IMR-90 (cell line): ENCODE data around the gene STOML1.

ENCODE experiments used
- CTCF ChIP-seq: conservative IDR thresholded peaks from 2 replicates; pipeline ENCODE4 v1.5.1; 2012; ENCODE audit warnings: mild to moderate bottlenecking, low read depth, low read length, improper control_type of control experiment
- POLR2A ChIP-seq: IDR thresholded peaks from 2 replicates; pipeline ENCODE4 v1.6.1; 2012; ENCODE audit warnings: mild to moderate bottlenecking, low read depth, low read length

GRCh38 chr15:73942751-73943270 lies 49.3 kb downstream of the STOML1 start:
- TF ChIP-seq POLR2A (no peak), CTCF (no peak)
